ENCODE results near the gene MGAM2.

DNA sequence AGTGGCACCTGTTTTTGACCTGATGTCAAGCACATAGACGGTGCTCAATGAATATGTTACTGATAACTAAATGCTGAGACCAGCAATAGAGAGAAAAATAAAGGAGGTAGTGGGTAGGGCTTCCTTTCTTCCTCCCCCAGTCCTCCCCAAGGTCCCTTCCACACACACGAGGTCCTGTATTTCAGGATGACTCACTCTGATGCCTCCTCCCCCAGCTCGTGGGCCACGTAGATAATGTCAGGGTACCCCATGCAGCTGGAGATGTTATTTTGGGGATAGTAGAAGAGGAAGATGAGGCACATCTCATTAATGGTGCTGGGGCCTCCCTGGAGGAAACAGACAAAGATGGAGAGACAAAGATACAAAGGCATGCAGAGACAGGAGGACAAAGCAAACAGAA lies 129.0 kb downstream of the MGAM2 start:
- TF ChIP-seq, protein P1, sequence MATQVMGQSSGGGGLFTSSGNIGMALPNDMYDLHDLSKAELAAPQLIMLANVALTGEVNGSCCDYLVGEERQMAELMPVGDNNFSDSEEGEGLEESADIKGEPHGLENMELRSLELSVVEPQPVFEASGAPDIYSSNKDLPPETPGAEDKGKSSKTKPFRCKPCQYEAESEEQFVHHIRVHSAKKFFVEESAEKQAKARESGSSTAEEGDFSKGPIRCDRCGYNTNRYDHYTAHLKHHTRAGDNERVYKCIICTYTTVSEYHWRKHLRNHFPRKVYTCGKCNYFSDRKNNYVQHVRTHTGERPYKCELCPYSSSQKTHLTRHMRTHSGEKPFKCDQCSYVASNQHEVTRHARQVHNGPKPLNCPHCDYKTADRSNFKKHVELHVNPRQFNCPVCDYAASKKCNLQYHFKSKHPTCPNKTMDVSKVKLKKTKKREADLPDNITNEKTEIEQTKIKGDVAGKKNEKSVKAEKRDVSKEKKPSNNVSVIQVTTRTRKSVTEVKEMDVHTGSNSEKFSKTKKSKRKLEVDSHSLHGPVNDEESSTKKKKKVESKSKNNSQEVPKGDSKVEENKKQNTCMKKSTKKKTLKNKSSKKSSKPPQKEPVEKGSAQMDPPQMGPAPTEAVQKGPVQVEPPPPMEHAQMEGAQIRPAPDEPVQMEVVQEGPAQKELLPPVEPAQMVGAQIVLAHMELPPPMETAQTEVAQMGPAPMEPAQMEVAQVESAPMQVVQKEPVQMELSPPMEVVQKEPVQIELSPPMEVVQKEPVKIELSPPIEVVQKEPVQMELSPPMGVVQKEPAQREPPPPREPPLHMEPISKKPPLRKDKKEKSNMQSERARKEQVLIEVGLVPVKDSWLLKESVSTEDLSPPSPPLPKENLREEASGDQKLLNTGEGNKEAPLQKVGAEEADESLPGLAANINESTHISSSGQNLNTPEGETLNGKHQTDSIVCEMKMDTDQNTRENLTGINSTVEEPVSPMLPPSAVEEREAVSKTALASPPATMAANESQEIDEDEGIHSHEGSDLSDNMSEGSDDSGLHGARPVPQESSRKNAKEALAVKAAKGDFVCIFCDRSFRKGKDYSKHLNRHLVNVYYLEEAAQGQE (IDR thresholded peaks at IDR 0.05; ENCODE audit: insufficient read depth in 1 of 2, low read depth in 2 of 2, low read length in 1 of 2) = no peak
- TF ChIP-seq, protein P2, sequence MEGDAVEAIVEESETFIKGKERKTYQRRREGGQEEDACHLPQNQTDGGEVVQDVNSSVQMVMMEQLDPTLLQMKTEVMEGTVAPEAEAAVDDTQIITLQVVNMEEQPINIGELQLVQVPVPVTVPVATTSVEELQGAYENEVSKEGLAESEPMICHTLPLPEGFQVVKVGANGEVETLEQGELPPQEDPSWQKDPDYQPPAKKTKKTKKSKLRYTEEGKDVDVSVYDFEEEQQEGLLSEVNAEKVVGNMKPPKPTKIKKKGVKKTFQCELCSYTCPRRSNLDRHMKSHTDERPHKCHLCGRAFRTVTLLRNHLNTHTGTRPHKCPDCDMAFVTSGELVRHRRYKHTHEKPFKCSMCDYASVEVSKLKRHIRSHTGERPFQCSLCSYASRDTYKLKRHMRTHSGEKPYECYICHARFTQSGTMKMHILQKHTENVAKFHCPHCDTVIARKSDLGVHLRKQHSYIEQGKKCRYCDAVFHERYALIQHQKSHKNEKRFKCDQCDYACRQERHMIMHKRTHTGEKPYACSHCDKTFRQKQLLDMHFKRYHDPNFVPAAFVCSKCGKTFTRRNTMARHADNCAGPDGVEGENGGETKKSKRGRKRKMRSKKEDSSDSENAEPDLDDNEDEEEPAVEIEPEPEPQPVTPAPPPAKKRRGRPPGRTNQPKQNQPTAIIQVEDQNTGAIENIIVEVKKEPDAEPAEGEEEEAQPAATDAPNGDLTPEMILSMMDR (IDR thresholded peaks at IDR 0.05) = no peak
- no peak for TF ChIP-seq TCF7L2 (IDR thresholded peaks at IDR 0.05; ENCODE audit: low read depth, low read length)

Measured in Panc1 (cell line).